Hepatic stellate cell (primary cell): ENCODE results near the gene L3HYPDH.

ENCODE experiments used
- DNase-seq: peaks from one replicate; pipeline ENCODE4 v3.0.0; 2011; ENCODE audit warnings: low spot score

The L3HYPDH gene

GRCh38 chr14:59483819-59484638 is at the start of gene L3HYPDH, which contains the start of gene JKAMP:
Gene L3HYPDH, minus strand, starts transcription at chr14:59484408. Its CDS starts 92 bp downstream, at chr14:59484316.
Gene JKAMP, plus strand, starts transcription at chr14:59484517. Its CDS starts 73 bp downstream, at chr14:59484590.
- peak; percentile 90 for DNase-seq

GRCh38 chr14:59532419-59532818 is 48.2 kb upstream of the L3HYPDH start:
- DNase-seq = no peak

- DNase-seq = no peak
These were observed 46.1 kb upstream of the L3HYPDH start for GRCh38 chr14:59530349-59530748.

GRCh38 chr14:59529189-59529588 is 45.0 kb upstream of the L3HYPDH start:
- no peak for DNase-seq

GRCh38 chr14:59520224-59520623 is 36.0 kb upstream of the L3HYPDH start:
- DNase-seq = no peak

- DNase-seq = no peak
These were observed 27.8 kb upstream of the L3HYPDH start for GRCh38 chr14:59511916-59512575.

GRCh38 chr14:59510966-59511365 is 26.8 kb upstream of the L3HYPDH start:
- DNase-seq = no peak

- DNase-seq = no peak
These were observed 25.8 kb upstream of the L3HYPDH start for GRCh38 chr14:59510001-59510400.

GRCh38 chr14:59509101-59509500 is 24.9 kb upstream of the L3HYPDH start:
- DNase-seq = no peak

GRCh38 chr14:59507752-59508103 is 23.5 kb upstream of the L3HYPDH start:
- no peak for DNase-seq

GRCh38 chr14:59507063-59507751 is 23.0 kb upstream of the L3HYPDH start:
- DNase-seq = peak; percentile 58

- DNase-seq = no peak
These were observed 19.0 kb upstream of the L3HYPDH start for GRCh38 chr14:59503256-59503655.

- DNase-seq = no peak
These were observed 16.5 kb upstream of the L3HYPDH start for GRCh38 chr14:59500732-59501131.

- DNase-seq = no peak
These were observed 8.2 kb upstream of the L3HYPDH start for GRCh38 chr14:59492384-59492783.

GRCh38 chr14:59490756-59491155 is 6.5 kb upstream of the L3HYPDH start:
- no peak for DNase-seq

GRCh38 chr14:59484639-59485175 is 499 bp upstream of the L3HYPDH start:
- peak; percentile 9 for DNase-seq

- peak; percentile 16 for DNase-seq
These were observed 845 bp downstream of the L3HYPDH start for GRCh38 chr14:59483363-59483762.

- DNase-seq = peak; percentile 43
These were observed 1.5 kb downstream of the L3HYPDH start for GRCh38 chr14:59482541-59483331.

GRCh38 chr14:59481871-59482540 is 2.2 kb downstream of the L3HYPDH start:
- DNase-seq = peak; percentile 14

GRCh38 chr14:59481407-59481806 is 2.8 kb downstream of the L3HYPDH start:
- DNase-seq = no peak

- no peak for DNase-seq
These were observed 4.0 kb downstream of the L3HYPDH start for GRCh38 chr14:59480166-59480565.
